B cell (primary cell): ENCODE results near the gene MAP3K7. TPM values are rescaled to one million over a fixed set of nuclear protein-coding genes. Genes with fewer than 3 reads are reported as not detected.

Source experiments
- ATAC-seq: fragments of 200-7000 bp; cut with Tn5 transposase; one replicate; pipeline ENCODE4 v1.10.0; 2021; ENCODE audit warnings: low read depth, mild to moderate bottlenecking, moderate number of reproducible peaks, moderate library complexity
- CTCF ChIA-PET: fragments of 350-600 bp; sonication (Branson Sonifier 250); formaldehyde crosslinking; loops from one replicate; lab custom pipeline; 2021; ENCODE audit warnings: antibody characterized with exemption, inconsistent platforms; lab: Charles Lee
- POLR2A ChIA-PET: fragments of 350-600 bp; sonication (Branson Sonifier 250); formaldehyde crosslinking; loops from one replicate; lab custom pipeline; 2021; ENCODE audit warnings: antibody characterized with exemption; lab: Charles Lee
- DNase-seq: peaks from one replicate; pipeline ENCODE4 v3.0.0; 2013
- H2AFZ ChIP-seq: 2 replicates; pipeline ENCODE4 v1.6.1; 2012; ENCODE audit warnings: mild to moderate bottlenecking, low read depth, low read length; ENCODE audit not compliant: insufficient read depth, poor library complexity, severe bottlenecking
- H3K27ac ChIP-seq, 2 donors: 1 replicate in 1 of 2; 2 replicates in 1 of 2; pipeline ENCODE4 v1.5.1; 2012 to 2013; ENCODE audit warnings: low read length in 2 of 2, mild to moderate bottlenecking in 2 of 2, moderate library complexity in 1 of 2
- H3K27me3 ChIP-seq, 4 experiments: fragments of 200-600 bp in 1 of 4; sonication (generic) in 1 of 4; replicated peaks in 1 of 4; 1 replicate in 2 of 4; 2 replicates in 2 of 4; pipeline versions ENCODE4 v1.6.1 to v1.7.0; 2013 to 2016; ENCODE audit warnings: low read length in 3 of 4, mild to moderate bottlenecking in 2 of 4, mixed read lengths in 1 of 4, moderate library complexity in 1 of 4; ENCODE audit not compliant: insufficient read depth in 4 of 4, control insufficient read depth in 3 of 4; ENCODE audit errors: control extremely low read depth in 1 of 4
- H3K36me3 ChIP-seq, 2 experiments: replicated peaks in 1 of 2; 1 replicate in 1 of 2; 2 replicates in 1 of 2; pipeline versions ENCODE4 v1.6.1 to v1.7.1; 2013; ENCODE audit warnings: low read length in 1 of 2; ENCODE audit not compliant: insufficient read depth in 2 of 2, control insufficient read depth in 1 of 2; ENCODE audit errors: control extremely low read depth in 1 of 2, extremely low read depth in 1 of 2
- H3K4me1 ChIP-seq, 2 donors: fragments of 200-600 bp in 1 of 2; sonication (generic) in 1 of 2; 1 replicate in 1 of 2; 2 replicates in 1 of 2; pipeline versions ENCODE4 v1.5.1 to v1.6.1; 2013 to 2017; ENCODE audit warnings: low read length in 2 of 2; ENCODE audit not compliant: control insufficient read depth in 2 of 2, insufficient read depth in 2 of 2
- H3K4me2 ChIP-seq: replicated peaks from 2 replicates; pipeline ENCODE3; 2012; ENCODE audit warnings: mild to moderate bottlenecking, low read depth, low read length; ENCODE audit not compliant: poor library complexity, severe bottlenecking
- H3K4me3 ChIP-seq, 5 experiments: fragments of 200-600 bp in 1 of 5; sonication (generic) in 1 of 5; 1 replicate in 3 of 5; 2 replicates in 2 of 5; pipeline versions ENCODE4 v1.5.1 to v1.7.0; 2011 to 2016; ENCODE audit warnings: low read length in 4 of 5, mild to moderate bottlenecking in 4 of 5, low read depth in 2 of 5, control low read depth in 1 of 5, moderate library complexity in 1 of 5; ENCODE audit not compliant: insufficient read depth in 1 of 5; ENCODE audit errors: control extremely low read depth in 1 of 5, extremely low read depth in 1 of 5
- H3K79me2 ChIP-seq: fragments of 200-600 bp; sonication (generic); one replicate; pipeline ENCODE4 v1.6.0; 2016; ENCODE audit warnings: low read length; ENCODE audit not compliant: control insufficient read depth, insufficient read depth
- H3K9ac ChIP-seq: fragments of 200-600 bp; sonication (generic); 2 replicates; pipeline ENCODE4 v1.6.1; 2017; ENCODE audit warnings: mild to moderate bottlenecking, low read length, moderate library complexity
- H3K9me3 ChIP-seq, 3 donors: one replicate each; pipeline versions ENCODE4 v1.6.1 to v1.7.1; 2013; ENCODE audit warnings: low read length in 2 of 3; ENCODE audit not compliant: control insufficient read depth in 2 of 3, insufficient read depth in 1 of 3; ENCODE audit errors: control extremely low read depth in 1 of 3
- H4K20me1 ChIP-seq: 2 replicates; pipeline ENCODE4 v1.6.0; 2012; ENCODE audit warnings: mild to moderate bottlenecking, low read length; ENCODE audit not compliant: insufficient read depth, control insufficient read depth, poor library complexity, severe bottlenecking
- H3K27ac Mint-ChIP-seq: one replicate; pipeline ENCODE4 v1.8.0; 2021; ENCODE audit warnings: mixed read lengths
- H3K27me3 Mint-ChIP-seq: one replicate; pipeline ENCODE4 v1.8.0; 2021; ENCODE audit warnings: mixed read lengths
- H3K4me1 Mint-ChIP-seq: one replicate; pipeline ENCODE4 v1.8.0; 2021; ENCODE audit warnings: mixed read lengths
- H3K4me3 Mint-ChIP-seq: one replicate; pipeline ENCODE4 v1.8.0; 2021; ENCODE audit warnings: mixed read lengths
- H3K9me3 Mint-ChIP-seq: one replicate; pipeline ENCODE4 v1.8.0; 2022; ENCODE audit warnings: mixed read lengths; ENCODE audit not compliant: insufficient read depth
- CTCF ChIP-seq: fragments of 200-600 bp; IDR thresholded peaks from one replicate; pipeline ENCODE4 v1.8.0; 2022; ENCODE audit warnings: antibody characterized with exemption, mild to moderate bottlenecking
- EZH2 ChIP-seq: IDR thresholded peaks from 2 replicates; pipeline ENCODE4 v1.6.1; 2012; ENCODE audit warnings: borderline replicate concordance, low read depth, mild to moderate bottlenecking, moderate library complexity, low read length; ENCODE audit not compliant: insufficient read depth, poor library complexity, severe bottlenecking
- WGBS: methylation state at CpG from one replicate; pipeline ENCODE4 v1.1.5; 2013; ENCODE audit warnings: missing lambda C conversion rate; ENCODE audit not compliant: insufficient coverage; 5-methylcytosine and 5-hydroxymethylcytosine counted together
- intact Hi-C: fragments of 100-400 bp; cut with micrococcal nuclease; formaldehyde crosslinking; loops from one replicate; pipeline ENCODE4 v1.10.0; 2022
- polyA plus RNA-seq: library from polyadenylated mRNA; depleted of rRNA; stranded (reverse); fragments of >200 nt; gene quantifications from 2 replicates; pipeline ENCODE4 v1.2.3, GENCODE V29; 2012
- total RNA-seq, 2 donors: library from RNA; stranded (reverse); fragments of 120-200 nt in 1 of 2; gene quantifications; 1 replicate in 1 of 2; 2 replicates in 1 of 2; pipeline versions ENCODE4 v1.2.3 to v1.2.4, GENCODE V29; 2013 to 2022

Gene MAP3K7
- total and polyA plus RNA-seq, 2 donors (not counting 1 experiment from before 2014, with no cell fraction given) = 15.0 to 32.8 TPM

- no peak overlapping the region for H3K4me3 Mint-ChIP-seq
- H3K4me1 Mint-ChIP-seq = peaks cover 8% of the 10 kb centered on the region
Observed at GRCh38 chr6:90464507-90464906, 122.4 kb downstream of the MAP3K7 start.

More at GRCh38 chr6:90464507-90464906, 122.4 kb downstream of the MAP3K7 start:
- TF ChIP-seq CTCF (no peak), EZH2 (no peak)
- H3K9ac ChIP-seq = no peak overlapping the region
- peaks cover 6 to 10% of the 10 kb centered on the region in 2 donors for H3K4me1 ChIP-seq
- Mint-ChIP-seq H3K27me3 (peaks cover 2% of the 10 kb centered on the region), H3K9me3 (no peaks in the 10 kb centered on the region), H3K27ac (no peak overlapping the region)
- no peak overlapping the region for H3K4me2 ChIP-seq
- ATAC-seq (no peak), DNase-seq (no peak)
- no peak overlapping the region for H3K4me3 ChIP-seq
- H3K79me2 ChIP-seq = no peaks in the 10 kb centered on the region
- 100% methylated on average over 2 of the region's 7 CpGs for WGBS
- H3K27ac ChIP-seq = no peak overlapping the region
- peaks cover 0 to 8% (median 2%) of the 10 kb centered on the region in 4 experiments for H3K27me3 ChIP-seq
- H2AFZ ChIP-seq = no peak overlapping the region
- peaks cover 0 to 5% (median 0%) of the 10 kb centered on the region in 3 donors for H3K9me3 ChIP-seq
- H3K36me3 ChIP-seq = no peaks in the 10 kb centered on the region
- ChIA-PET CTCF (interaction anchor here (1.4 kb wide), 1 partner anchor 17 kb away, joined by 3 read pairs; no protein-coding TSS in a partner anchor), POLR2A (interaction anchor here (0.7 kb wide), 1 partner anchor 171 kb away, joined by 3 read pairs; no protein-coding TSS in a partner anchor)
- intact Hi-C loops = no loop called here
- no peaks in the 10 kb centered on the region for H4K20me1 ChIP-seq
